8988T (cell line): ENCODE results near the gene ALB.

ENCODE experiments used
- DNase-seq: peaks from one replicate; pipeline ENCODE4 v3.0.0; 2011

The ALB gene

GRCh38 chr4:73409012-73409862, 5.2 kb downstream of the ALB start:
- no peak for DNase-seq

GRCh38 chr4:73409978-73410548, 6.0 kb downstream of the ALB start:
- DNase-seq: no peak

GRCh38 chr4:73410916-73411730, 7.0 kb downstream of the ALB start:
- DNase-seq: no peak

- DNase-seq: no peak
Measured at GRCh38 chr4:73411731-73412414, 7.8 kb downstream of the ALB start.

GRCh38 chr4:73413294-73413755, 9.2 kb downstream of the ALB start:
- no peak for DNase-seq

GRCh38 chr4:73414936-73415271, 10.8 kb downstream of the ALB start:
- no peak for DNase-seq

- no peak for DNase-seq
Measured at GRCh38 chr4:73415807-73416238, 11.7 kb downstream of the ALB start.

GRCh38 chr4:73416423-73417087, 12.5 kb downstream of the ALB start:
- DNase-seq: no peak

- no peak for DNase-seq
Measured at GRCh38 chr4:73417342-73417741, 13.3 kb downstream of the ALB start.

GRCh38 chr4:73417973-73418372, 13.9 kb downstream of the ALB start:
- DNase-seq: no peak

- no peak for DNase-seq
Measured at GRCh38 chr4:73418677-73419076, 14.6 kb downstream of the ALB start.

- no peak for DNase-seq
Measured at GRCh38 chr4:73419106-73420038, 15.3 kb downstream of the ALB start.

- no peak for DNase-seq
Measured at GRCh38 chr4:73420615-73421014, 16.5 kb downstream of the ALB start.

GRCh38 chr4:73421708-73422457, 17.8 kb downstream of the ALB start:
- DNase-seq: no peak

- DNase-seq: no peak
Measured at GRCh38 chr4:73422458-73422752, 18.3 kb downstream of the ALB start.

- no peak for DNase-seq
Measured at GRCh38 chr4:73423184-73423583, 19.1 kb downstream of the ALB start.

- no peak for DNase-seq
Measured at GRCh38 chr4:73426666-73427065, 22.6 kb downstream of the ALB start.

- no peak for DNase-seq
Measured at GRCh38 chr4:73429118-73429517, 25.0 kb downstream of the ALB start.

- no peak for DNase-seq
Measured at GRCh38 chr4:73429826-73430587, 25.9 kb downstream of the ALB start.

GRCh38 chr4:73431813-73432168, 27.7 kb downstream of the ALB start:
- no peak for DNase-seq
